ENCODE data around the gene CR1L.
"Not testable (repeated sequence)": the region's sequence is repeated elsewhere in the genome, so short reads cannot be mapped to it uniquely, and the experiment has no call there.

The CR1L gene

GRCh38 chr1:207690551-207690950 is 45.6 kb downstream of the CR1L start:
- not testable (repeated sequence) for DNase-seq

- no peak for DNase-seq
Observed at GRCh38 chr1:207691010-207691409, 46.1 kb downstream of the CR1L start.

GRCh38 chr1:207691841-207692240 is 46.9 kb downstream of the CR1L start:
- no peak for DNase-seq

DNA sequence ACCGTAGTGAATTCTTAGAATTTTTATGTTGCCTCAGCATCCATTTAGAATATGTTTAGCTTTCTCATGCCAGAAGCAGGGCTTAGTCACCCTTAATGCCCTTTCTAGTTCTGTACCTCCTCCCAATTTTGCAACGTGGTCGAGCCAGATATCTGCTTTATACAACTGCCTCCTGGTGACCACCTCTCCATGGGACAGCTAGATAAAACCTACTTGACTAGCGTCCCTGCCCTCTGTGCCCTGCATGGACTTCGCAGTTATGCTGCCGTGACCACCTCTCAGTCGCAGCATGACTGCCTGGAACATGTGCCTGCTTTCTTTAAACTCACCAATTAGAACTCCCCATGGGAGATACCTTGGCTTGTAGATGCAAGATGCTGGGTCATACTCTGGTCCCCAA is 47.4 kb downstream of the CR1L start:
- not testable (repeated sequence) for DNase-seq

DNA sequence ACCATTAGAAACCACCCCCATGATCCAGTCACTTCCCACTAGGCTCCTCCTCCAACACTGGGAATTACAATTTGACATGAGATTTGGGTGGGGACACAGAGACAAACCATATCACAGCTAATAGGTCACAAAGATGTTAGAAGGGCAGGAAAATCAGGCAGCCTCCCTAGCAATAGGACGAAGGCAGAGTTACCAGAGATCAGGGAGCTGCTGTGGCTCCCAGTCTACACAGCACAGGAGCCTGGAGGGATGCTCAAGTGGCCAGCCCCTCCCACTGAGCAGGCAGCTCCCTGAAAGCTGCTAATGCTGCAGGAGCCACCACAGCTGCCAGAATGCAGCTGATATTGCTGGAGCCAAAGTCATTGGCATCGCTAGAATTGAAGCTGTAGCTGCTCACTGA is 51.0 kb downstream of the CR1L start:
- DNase-seq, result no peak

DNA sequence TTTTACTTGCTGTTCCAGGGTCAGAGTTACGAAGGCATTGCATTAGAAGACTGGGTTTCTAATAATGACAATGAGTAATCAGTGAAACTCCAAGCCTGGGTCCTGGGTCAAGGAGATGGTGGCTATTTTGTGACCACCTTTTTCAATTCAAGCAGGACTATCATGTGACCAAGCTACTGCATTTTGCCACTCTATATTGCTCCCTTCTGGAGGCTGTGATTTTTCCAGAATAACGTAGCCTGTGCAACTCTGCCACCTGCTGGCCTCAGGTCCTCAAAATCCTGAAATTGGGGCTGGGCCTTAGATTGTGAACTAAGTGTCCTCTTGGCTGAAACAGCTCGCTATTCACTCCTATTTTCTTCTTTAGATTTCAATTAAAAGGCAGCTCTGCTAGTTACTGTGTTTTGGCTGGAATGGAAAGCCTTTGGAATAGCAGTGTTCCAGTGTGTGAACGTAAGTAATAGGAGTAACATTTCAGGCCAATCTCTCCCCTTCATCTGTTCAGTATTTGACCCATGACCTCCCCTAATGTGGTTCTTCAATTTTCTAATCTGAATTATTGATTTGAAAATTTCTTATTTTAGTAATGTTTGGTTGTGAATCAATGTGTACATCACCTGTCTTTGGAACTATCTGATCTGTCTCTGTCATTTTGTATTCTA is 54.0 kb downstream of the CR1L start:
- DNase-seq, result peak; percentile 50

GRCh38 chr1:207702317-207702716 is 57.4 kb downstream of the CR1L start:
- DNase-seq, result no peak

DNA sequence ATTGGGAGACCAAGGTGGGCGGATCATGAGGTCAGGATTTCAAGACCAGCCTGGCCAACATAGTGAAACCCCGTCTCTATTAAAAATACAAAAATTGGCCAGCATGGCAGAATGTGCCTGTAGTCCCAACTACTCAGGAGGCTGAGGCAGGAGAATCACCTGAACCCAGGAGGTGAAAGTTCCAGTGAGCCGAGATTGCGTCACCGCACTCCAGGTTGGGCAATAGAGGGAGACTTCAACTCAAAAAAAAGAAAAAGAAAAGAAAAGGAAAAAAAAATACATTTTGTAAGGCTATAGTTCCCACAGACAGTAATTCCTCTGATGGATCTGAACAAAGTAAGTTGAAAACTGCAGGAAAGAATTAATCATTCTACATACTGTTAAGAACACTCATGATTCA is 58.8 kb downstream of the CR1L start:
- no peak for DNase-seq

DNA sequence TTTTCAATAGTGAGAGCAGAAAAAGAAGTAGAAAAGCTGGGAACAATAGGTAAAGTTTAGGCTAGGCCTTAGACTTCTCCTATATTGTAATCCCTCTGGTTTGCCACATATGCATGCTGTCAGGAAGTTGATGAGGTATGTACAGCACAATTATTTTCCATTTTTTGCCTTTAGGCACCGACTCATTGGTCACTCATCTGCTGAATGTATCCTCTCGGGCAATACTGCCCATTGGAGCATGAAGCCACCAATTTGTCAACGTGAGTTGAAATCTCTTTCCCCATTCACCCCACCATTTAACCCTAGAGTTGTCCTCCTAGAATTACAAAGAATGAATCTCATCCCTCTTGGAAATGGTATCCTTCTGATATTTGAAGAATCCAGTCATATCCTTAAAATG is 63.1 kb downstream of the CR1L start:
- DNase-seq, result not testable (repeated sequence)

DNA sequence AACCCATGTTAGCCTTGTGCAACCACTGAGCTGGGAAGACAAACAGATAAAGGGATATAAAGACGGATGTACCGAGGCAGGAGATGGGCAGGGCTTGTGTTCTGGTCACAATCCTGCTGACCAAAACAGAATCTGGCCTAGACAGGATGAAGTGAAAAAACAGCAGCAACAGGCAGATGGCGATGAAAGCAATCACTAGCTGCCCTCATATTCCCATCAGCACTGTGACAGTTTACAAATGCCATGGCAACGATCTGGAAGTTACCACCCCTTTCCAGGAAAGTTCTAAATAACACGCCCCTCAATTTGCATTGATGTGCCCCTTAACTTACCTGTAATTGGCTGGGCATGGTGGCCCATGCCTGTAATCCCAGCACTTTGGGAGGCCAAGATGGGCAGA is 66.4 kb downstream of the CR1L start:
- DNase-seq, result no peak

GRCh38 chr1:207712701-207713100 is 67.8 kb downstream of the CR1L start:
- DNase-seq, result not testable (repeated sequence)

DNA sequence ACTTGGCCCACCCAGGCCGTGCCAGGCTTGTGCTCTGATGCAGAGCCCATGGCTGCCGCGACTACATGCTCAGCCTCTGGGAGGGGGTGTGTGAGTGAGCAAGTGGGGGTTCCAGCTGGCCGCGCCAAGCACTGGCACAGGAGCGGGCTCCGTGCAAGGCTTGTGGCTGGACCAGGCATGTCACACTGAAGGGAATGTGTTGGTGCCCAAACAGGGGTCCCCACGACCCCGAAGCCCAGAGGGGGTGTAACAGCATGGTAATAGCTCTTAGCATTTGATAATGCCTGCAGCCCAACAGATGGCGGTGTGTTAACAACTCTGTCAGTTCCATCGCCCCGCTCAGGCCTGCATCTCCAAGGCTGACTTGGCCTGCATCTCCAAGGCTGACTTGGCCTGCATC is 68.6 kb downstream of the CR1L start:
- DNase-seq, result no peak

- DNase-seq, result no peak
Observed at GRCh38 chr1:207719234-207719633, 74.3 kb downstream of the CR1L start.

GRCh38 chr1:207728200-207728858 is 83.4 kb downstream of the CR1L start:
- DNase-seq, result not testable (repeated sequence)

DNA sequence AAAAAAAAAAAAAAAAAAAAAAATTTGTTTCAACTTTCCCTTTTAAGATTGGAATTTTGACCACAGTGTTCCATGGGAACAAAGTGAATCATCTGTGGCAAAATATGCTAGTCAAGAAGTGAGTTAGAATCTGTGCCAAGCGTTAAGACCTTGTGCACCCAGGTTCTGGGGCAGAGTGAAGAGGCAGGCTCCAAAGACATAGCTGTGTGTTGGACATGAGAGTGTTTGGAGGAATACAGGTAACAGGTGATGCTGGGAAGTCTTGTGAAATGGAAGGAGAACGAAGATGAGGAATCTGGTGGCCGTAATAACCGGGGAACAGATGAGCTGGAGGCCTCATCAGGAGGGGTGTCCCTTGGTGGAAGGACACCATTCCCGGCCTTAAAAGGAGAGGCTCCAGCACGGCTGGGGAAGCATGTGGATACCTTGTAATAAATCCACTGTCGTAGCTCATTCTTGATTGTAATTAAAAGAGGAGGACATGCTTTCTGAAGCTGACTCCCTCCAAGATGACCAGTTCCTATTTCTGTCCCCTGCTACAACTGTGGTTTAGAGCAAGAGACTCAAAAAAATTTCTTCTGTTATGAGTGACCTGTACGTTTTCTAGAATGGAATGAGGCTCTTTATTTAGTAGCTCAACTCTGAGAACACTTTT is 92.7 kb downstream of the CR1L start:
- DNase-seq, result not testable (repeated sequence)

GRCh38 chr1:207738158-207738659 is 93.3 kb downstream of the CR1L start:
- not testable (repeated sequence) for DNase-seq

DNA sequence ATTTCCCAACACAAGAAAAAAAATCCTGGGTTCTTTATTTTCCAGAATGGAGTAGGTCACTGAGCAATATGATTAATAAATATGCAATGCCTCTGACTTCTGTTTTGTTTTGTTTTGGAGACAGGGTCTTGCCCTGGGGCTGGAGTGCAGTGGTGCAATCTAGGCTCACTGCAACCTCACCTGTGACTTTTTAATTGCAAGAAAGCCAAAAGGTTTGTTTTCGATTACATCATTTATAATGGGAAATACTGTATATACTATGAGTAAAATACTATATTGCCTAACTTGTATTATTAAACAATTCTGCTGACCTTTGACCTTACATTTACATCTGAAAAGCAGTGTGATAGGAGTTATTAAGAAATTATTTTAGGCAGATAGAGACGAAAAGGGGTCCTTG is 95.3 kb downstream of the CR1L start:
- no peak for DNase-seq

- no peak for DNase-seq
Observed at GRCh38 chr1:207742850-207743555, 98.1 kb downstream of the CR1L start.

DNA sequence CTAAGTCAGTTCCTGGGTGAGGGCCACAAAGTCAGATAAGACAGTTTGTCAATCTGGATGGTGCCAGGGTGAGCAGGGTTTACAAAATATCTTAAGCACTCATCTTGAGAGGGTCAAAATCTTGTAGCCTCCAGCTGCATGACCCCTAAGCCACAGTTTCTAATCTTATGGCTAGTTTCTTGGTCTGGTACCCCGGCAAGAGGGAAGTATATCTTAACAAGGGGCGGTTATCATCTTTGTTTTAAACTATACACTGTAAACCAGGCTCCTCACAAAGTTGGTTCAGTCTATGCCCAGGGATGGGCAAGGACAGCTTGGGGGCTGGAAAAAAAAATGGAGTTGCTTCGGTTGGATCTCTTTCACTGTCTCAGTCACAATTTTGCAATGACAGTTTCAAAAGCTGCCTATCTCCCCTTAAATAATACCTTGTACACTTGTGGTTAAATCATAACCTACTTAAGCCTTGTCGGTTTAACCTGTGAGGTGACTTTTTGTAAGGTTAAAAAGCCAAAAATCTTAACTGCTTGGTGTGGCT is 99.1 kb downstream of the CR1L start:
- no peak for DNase-seq

GRCh38 chr1:207745285-207745684 is 100.4 kb downstream of the CR1L start:
- no peak for DNase-seq

DNA sequence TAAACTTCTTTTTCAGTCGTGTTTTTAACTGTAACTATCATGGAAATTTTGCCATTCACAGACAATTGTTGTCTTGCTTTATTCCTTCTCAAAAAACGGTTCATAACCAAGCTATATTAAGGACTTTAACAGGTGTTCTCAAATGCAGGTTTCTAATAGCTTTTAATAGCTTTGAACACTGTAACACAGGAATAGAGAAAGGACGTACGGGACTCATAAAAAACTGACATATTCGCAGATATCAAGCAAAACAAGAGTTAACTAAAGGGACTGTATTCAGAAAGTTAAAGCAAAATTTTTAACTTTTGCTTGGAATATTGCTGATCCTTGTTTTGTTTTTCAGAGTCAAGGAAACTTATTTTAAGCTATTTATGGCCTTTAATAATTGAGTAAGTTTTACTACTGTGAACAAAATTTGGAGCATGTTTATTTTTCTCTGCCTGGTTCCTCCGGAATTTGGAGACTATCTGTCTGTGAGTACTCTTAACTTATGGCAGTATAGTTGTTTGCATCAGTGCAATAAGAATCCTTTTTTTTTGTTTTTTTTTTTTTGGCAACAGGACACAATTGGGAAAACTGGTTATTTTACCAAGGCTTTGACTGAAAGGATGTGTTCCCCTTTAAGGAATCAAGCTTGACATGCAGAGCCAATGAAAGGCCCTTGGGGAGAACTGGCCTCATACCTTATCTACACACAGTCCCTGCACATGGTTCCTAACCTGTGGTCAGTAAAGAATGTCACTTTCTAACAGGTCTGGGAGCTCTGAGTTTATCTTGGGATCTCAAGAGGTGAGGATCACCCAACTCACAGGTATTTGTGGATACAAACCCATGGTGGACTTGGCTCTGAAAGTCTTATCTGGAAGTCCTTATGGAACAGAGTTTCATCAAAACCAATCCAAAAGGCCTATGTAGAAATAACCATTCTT is 101.2 kb downstream of the CR1L start:
- DNase-seq, result no peak

All from NCI-H446 treated with DMSO at 0.1 percent for 48 hours (cell line).